ENCODE measurements around the gene OSBPL3. TPM values are rescaled to one million over a fixed set of nuclear protein-coding genes. Genes with fewer than 3 reads are reported as not detected.

The OSBPL3 gene
- total RNA-seq, 1 donor from 2014 or later = 76.2 TPM

DNA sequence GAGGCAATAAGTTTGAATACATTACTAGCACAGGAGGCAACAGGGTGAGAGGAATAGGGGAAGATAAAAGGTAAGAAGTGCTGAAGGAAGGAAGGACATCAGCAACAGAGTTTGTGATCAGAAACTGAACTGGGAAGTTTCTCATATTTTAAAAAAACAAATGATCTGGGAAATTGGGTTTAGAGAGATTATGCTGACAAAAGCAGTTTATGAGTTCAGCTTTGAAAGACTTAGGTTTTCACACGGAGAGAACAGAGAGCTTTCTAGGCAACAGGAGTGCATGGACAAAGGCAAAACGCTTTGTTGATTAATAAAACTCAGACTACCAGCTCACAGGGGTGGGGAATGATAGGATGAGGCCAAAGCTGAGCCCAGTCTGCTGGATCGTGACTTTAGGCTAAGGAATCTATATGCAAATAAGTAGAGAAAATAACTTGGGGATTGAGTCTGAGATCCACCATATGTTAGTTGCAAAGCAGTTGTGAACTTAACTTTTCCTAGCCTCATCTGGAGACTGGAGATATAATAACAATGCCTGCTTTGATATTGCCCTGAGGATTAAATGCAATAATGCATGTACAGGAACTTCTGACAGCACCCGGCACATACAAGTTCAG is 4.2 kb downstream of the OSBPL3 start:
- DNase-seq (ENCODE audit: low spot score) = no peak
- H3K27me3 Mint-ChIP-seq (ENCODE audit: low read depth) = no peaks in the 10 kb centered on the region
- H3K4me1 Mint-ChIP-seq (ENCODE audit: low read depth) = peaks cover 69% of the 10 kb centered on the region
- no peak overlapping the region for H3K4me3 Mint-ChIP-seq (ENCODE audit: low read depth)
- H3K27ac Mint-ChIP-seq = no peak overlapping the region
- H3K36me3 Mint-ChIP-seq (ENCODE audit: low read depth) = peaks cover 52% of the 10 kb centered on the region
- intact Hi-C loops (cut with micrococcal nuclease) = no loop called here
- H3K9me3 Mint-ChIP-seq = no peaks in the 10 kb centered on the region

- intact Hi-C loops (cut with micrococcal nuclease) = no loop called here
- no peak for DNase-seq (ENCODE audit: low spot score)
- Mint-ChIP-seq H3K27me3 (ENCODE audit: low read depth) (no peaks in the 10 kb centered on the region), H3K27ac (no peak overlapping the region), H3K4me3 (ENCODE audit: low read depth) (no peak overlapping the region), H3K36me3 (ENCODE audit: low read depth) (peaks cover 53% of the 10 kb centered on the region), H3K4me1 (ENCODE audit: low read depth) (peaks cover 69% of the 10 kb centered on the region), H3K9me3 (no peaks in the 10 kb centered on the region)
Measured at GRCh38 chr7:24975172-24975571, 4.8 kb downstream of the OSBPL3 start.

DNA sequence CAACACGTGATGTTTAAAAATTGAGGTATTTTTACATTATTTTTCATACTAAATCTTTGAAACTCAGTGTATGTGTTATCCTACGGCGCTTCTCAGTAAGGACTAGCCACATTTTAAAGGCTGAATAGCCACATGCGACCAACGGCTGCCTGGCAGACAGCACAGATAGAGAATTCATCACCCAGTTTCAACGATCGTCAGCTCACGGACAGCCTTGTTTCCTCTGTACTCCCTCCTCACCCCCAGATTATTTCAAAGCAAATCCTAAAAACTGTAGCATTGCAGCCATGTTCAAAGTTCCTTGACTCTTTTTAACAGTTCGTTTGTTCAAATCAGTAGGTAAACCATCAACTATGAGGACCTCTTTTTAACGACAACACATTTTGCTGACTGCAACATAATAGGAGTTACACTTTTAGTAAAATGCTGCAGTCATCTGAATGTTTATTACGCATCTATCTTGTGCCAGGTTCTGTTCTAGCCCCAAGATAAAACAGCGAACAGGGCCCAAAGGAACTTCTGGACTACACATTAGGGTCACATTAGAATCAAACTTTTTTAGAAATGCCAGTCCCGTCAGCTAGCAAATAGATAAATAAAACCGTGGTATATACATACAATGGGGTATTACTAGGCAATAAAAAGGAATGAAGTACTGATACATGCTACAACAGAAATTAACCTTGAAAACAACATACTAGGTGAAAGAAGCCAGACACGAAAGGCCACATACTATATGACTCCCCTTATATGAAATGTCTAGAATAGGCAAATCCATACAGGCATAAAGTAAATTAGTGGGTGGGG is 5.7 kb downstream of the OSBPL3 start:
- intact Hi-C loops (cut with micrococcal nuclease) = no loop called here
- Mint-ChIP-seq H3K27ac (no peak overlapping the region), H3K36me3 (ENCODE audit: low read depth) (peaks cover 57% of the 10 kb centered on the region), H3K4me1 (ENCODE audit: low read depth) (peaks cover 76% of the 10 kb centered on the region), H3K27me3 (ENCODE audit: low read depth) (no peaks in the 10 kb centered on the region), H3K4me3 (ENCODE audit: low read depth) (no peak overlapping the region), H3K9me3 (no peaks in the 10 kb centered on the region)
- no peak for DNase-seq (ENCODE audit: low spot score)

- DNase-seq (ENCODE audit: low spot score) = no peak
- Mint-ChIP-seq H3K36me3 (ENCODE audit: low read depth) (peaks cover 45% of the 10 kb centered on the region), H3K27me3 (ENCODE audit: low read depth) (no peaks in the 10 kb centered on the region), H3K4me1 (ENCODE audit: low read depth) (peaks cover 72% of the 10 kb centered on the region), H3K9me3 (no peaks in the 10 kb centered on the region), H3K27ac (no peak overlapping the region), H3K4me3 (ENCODE audit: low read depth) (no peak overlapping the region)
- intact Hi-C loops (cut with micrococcal nuclease) = no loop called here
Measured at GRCh38 chr7:24972991-24973390, 7.0 kb downstream of the OSBPL3 start.

DNA sequence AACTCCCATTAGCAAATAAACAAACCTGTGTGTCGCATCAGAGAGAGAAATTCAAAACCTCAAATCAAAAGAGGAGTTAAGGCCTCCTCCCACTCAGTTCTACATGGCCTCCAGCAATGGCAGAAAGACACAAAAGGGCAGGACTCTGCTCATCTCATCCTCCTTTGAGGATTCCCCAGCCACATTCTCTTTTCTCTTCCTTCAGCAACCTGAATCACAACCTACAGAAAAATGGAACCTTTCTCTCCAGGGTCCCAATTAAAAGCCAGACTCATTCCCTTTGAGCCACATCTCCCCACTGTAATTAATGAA is 7.9 kb downstream of the OSBPL3 start:
- intact Hi-C loops (cut with micrococcal nuclease) = no loop called here
- Mint-ChIP-seq H3K4me3 (ENCODE audit: low read depth) (no peak overlapping the region), H3K36me3 (ENCODE audit: low read depth) (peaks cover 40% of the 10 kb centered on the region), H3K9me3 (no peaks in the 10 kb centered on the region), H3K4me1 (ENCODE audit: low read depth) (peaks cover 76% of the 10 kb centered on the region), H3K27ac (peak overlapping the region; percentile 20), H3K27me3 (ENCODE audit: low read depth) (no peaks in the 10 kb centered on the region)
- no peak for DNase-seq (ENCODE audit: low spot score)

GRCh38 chr7:24971333-24972165 is 8.4 kb downstream of the OSBPL3 start:
- peaks cover 38% of the 10 kb centered on the region for H3K36me3 Mint-ChIP-seq (ENCODE audit: low read depth)
- peaks cover 76% of the 10 kb centered on the region for H3K4me1 Mint-ChIP-seq (ENCODE audit: low read depth)
- no peak for DNase-seq (ENCODE audit: low spot score)
- intact Hi-C loops (cut with micrococcal nuclease) = no loop called here
- H3K9me3 Mint-ChIP-seq = no peaks in the 10 kb centered on the region
- H3K27me3 Mint-ChIP-seq (ENCODE audit: low read depth) = no peaks in the 10 kb centered on the region
- H3K4me3 Mint-ChIP-seq (ENCODE audit: low read depth) = peak overlapping the region; percentile 49
- H3K27ac Mint-ChIP-seq = peak overlapping the region; percentile 69

DNA sequence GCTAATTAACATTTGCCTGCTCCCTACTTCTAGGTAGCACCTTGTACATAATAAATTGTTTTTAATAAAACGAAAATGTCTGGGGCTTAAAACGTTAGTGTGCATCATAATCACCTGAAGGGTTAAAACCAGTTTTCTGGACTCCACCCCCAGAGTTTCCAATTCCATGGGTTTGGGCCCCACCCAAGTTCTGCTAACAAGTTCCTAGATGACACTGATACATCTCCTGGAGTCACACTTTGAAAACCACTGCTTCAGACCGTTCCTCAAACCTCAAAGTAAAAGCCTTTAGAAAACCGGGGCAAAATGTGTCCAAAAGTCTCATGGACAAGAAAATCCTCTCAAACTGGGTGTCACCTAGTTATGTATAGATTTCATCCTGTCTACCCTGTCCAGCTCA is 9.3 kb downstream of the OSBPL3 start:
- H3K36me3 Mint-ChIP-seq (ENCODE audit: low read depth) = peaks cover 31% of the 10 kb centered on the region
- H3K27me3 Mint-ChIP-seq (ENCODE audit: low read depth) = no peaks in the 10 kb centered on the region
- peaks cover 76% of the 10 kb centered on the region for H3K4me1 Mint-ChIP-seq (ENCODE audit: low read depth)
- intact Hi-C loops (cut with micrococcal nuclease) = no loop called here
- no peak overlapping the region for H3K27ac Mint-ChIP-seq
- H3K9me3 Mint-ChIP-seq = no peaks in the 10 kb centered on the region
- no peak for DNase-seq (ENCODE audit: low spot score)
- H3K4me3 Mint-ChIP-seq (ENCODE audit: low read depth) = no peak overlapping the region

- H3K4me1 Mint-ChIP-seq (ENCODE audit: low read depth) = peaks cover 83% of the 10 kb centered on the region
- no peaks in the 10 kb centered on the region for H3K9me3 Mint-ChIP-seq
- intact Hi-C loops (cut with micrococcal nuclease) = no loop called here
Measured at GRCh38 chr7:24968165-24968564, 11.8 kb downstream of the OSBPL3 start.

DNA sequence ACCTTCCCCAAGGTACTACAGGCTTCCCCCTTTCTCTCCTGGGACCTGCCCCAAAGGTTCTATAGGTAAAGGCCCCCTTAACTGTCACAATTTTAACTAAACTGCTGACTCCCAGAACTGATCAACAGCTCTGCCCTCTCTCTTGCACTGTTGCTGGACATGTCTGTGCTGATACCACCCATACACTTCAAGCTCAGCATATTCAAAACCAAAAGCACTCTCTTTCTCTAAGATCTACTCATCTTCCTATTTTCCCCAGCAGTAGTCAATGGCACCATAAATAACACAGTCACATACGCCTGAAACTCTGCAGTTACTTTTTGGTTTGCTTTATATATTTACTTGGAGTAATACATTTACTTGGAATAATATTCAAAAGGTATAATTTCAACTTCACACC is 12.3 kb downstream of the OSBPL3 start:
- intact Hi-C loops (cut with micrococcal nuclease) = no loop called here
- Mint-ChIP-seq H3K4me3 (ENCODE audit: low read depth) (no peak overlapping the region), H3K36me3 (ENCODE audit: low read depth) (peaks cover 26% of the 10 kb centered on the region), H3K9me3 (no peaks in the 10 kb centered on the region), H3K27me3 (ENCODE audit: low read depth) (no peaks in the 10 kb centered on the region), H3K27ac (peak overlapping the region; percentile 56), H3K4me1 (ENCODE audit: low read depth) (peaks cover 83% of the 10 kb centered on the region)
- no peak for DNase-seq (ENCODE audit: low spot score)

More at GRCh38 chr7:24968165-24968564, 11.8 kb downstream of the OSBPL3 start:
- Mint-ChIP-seq H3K27me3 (ENCODE audit: low read depth) (no peaks in the 10 kb centered on the region), H3K27ac (no peak overlapping the region), H3K4me3 (ENCODE audit: low read depth) (no peak overlapping the region), H3K36me3 (ENCODE audit: low read depth) (peaks cover 26% of the 10 kb centered on the region)
- DNase-seq (ENCODE audit: low spot score) = no peak

DNA sequence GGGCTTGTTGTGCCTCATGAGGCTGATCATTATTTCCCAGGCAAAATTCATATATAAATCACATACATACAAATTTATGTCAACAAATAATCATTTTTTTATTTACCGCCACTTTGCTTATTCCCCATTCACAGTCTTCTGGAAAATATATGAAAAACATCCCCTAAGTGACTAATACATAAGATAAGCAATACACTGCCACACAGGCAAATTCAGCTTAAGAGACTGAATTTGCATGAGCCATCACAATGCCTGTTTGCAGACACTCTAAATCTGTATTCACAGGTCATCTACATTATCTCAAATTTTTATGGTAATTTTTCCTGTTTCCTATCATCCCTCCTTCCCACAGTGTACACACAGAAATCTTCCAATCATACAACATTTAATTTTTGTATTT is 13.2 kb downstream of the OSBPL3 start:
- Mint-ChIP-seq H3K9me3 (no peaks in the 10 kb centered on the region), H3K27me3 (ENCODE audit: low read depth) (no peaks in the 10 kb centered on the region), H3K4me3 (ENCODE audit: low read depth) (no peak overlapping the region), H3K4me1 (ENCODE audit: low read depth) (peaks cover 80% of the 10 kb centered on the region), H3K27ac (peak overlapping the region; percentile 56), H3K36me3 (ENCODE audit: low read depth) (peaks cover 28% of the 10 kb centered on the region)
- DNase-seq (ENCODE audit: low spot score) = no peak
- intact Hi-C loops (cut with micrococcal nuclease) = loop anchor here (1.0 kb wide), 5 partner anchors 13 to 146 kb away; partner anchors contain the start of gene OSBPL3

GRCh38 chr7:24965831-24966708 is 13.9 kb downstream of the OSBPL3 start:
- Mint-ChIP-seq H3K4me3 (ENCODE audit: low read depth) (peak overlapping the region; percentile 31), H3K27me3 (ENCODE audit: low read depth) (no peaks in the 10 kb centered on the region), H3K36me3 (ENCODE audit: low read depth) (peaks cover 30% of the 10 kb centered on the region), H3K4me1 (ENCODE audit: low read depth) (peaks cover 79% of the 10 kb centered on the region), H3K27ac (peak overlapping the region; percentile 80), H3K9me3 (no peaks in the 10 kb centered on the region)
- intact Hi-C loops (cut with micrococcal nuclease) = loop anchor here (1.0 kb wide), 5 partner anchors 14 to 145 kb away; partner anchors contain the start of gene OSBPL3
- DNase-seq (ENCODE audit: low spot score) = peak; percentile 60

DNA sequence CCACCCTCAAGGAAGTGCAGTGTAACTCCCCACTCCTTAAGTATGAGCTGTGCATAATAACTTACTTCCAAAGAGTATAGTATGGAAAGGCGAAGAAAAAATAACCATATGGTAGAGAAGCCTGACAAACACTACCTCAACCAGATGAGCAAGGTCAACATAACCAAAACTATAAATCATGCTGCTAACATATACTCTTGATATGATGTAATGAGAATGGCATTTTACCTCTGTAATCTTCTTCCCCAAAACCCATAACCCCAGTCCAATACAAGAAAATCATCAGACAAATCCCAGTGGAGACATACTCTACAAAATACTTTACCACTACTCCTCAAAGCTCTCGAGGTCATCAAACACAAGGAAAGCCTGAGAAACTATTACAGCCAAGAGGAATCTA is 15.8 kb downstream of the OSBPL3 start:
- Mint-ChIP-seq H3K27me3 (ENCODE audit: low read depth) (no peaks in the 10 kb centered on the region), H3K27ac (peak overlapping the region; percentile 71), H3K4me3 (ENCODE audit: low read depth) (peak overlapping the region; percentile 38), H3K9me3 (peaks cover 6% of the 10 kb centered on the region), H3K36me3 (ENCODE audit: low read depth) (peaks cover 38% of the 10 kb centered on the region), H3K4me1 (ENCODE audit: low read depth) (peaks cover 80% of the 10 kb centered on the region)
- intact Hi-C loops (cut with micrococcal nuclease) = no loop called here
- no peak for DNase-seq (ENCODE audit: low spot score)
